Measurements from ENCODE around the gene LIPK. TPM values are rescaled to one million over a fixed set of nuclear protein-coding genes. Genes with fewer than 3 reads are reported as not detected.
A peak's percentile ranks its signal among the peaks of the same experiment; 100 is the strongest.

The LIPK gene
- total RNA-seq, 1 donor from 2014 or later, result not detected

DNA sequence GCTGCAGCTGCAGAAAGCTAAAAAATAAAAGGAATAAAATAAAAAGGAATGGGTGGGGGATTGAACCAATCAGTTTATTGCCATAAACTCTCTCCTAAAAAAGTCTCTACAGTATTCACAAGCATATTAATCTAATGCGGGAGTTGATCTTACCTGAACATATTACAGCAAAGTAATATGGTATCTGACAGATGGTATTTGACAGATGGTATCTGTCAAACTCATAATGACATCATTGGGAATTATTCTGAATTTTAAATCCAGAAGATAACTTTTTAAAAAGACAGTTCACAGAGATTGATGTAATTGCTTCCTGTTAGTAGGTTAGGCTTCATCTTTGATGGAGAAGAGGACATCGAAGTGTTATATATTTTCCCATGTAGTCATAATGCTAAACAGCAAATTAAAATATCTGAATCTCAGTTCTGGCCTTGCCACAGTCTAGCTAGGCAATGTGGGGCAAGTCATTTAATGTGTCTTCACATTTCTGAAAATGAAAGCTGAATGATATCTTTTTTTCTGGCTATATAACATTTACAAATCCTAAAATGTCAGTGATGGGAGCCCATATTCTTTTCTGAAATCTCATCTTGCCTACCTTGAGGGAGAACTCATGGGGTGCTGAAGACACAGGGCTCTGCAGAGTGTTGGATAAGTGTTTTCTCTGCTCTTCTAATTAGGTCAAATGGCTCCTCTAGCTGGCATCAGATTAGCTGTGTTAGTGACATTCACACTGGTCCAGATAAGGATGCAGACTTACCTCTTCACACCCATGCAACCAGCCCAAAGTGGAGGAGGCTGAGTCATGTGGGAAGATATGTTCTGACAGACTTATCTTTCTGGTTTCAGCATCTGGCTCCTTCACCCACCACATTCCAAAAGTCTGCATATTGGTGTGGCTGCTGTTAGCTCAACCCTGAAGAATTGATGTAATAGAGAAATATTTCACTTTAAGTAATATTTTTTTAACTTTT lies 94.4 kb downstream of the LIPK start:
- H3K4me1 Mint-ChIP-seq (ENCODE audit: low read depth), result peaks cover 28% of the 10 kb centered on the region
- H3K36me3 Mint-ChIP-seq (ENCODE audit: low read depth), result no peaks in the 10 kb centered on the region
- no peak for DNase-seq (ENCODE audit: low spot score)
- H3K27me3 Mint-ChIP-seq (ENCODE audit: low read depth), result peaks cover 40% of the 10 kb centered on the region
- H3K4me3 Mint-ChIP-seq (ENCODE audit: low read depth), result no peak overlapping the region
- intact Hi-C loops (cut with micrococcal nuclease), result loop anchor here (1.0 to 10.0 kb wide), 4 partner anchors 25 to 236 kb away; no protein-coding TSS in a partner anchor
- H3K27ac Mint-ChIP-seq, result peak overlapping the region; percentile 33
- no peaks in the 10 kb centered on the region for H3K9me3 Mint-ChIP-seq

Other genes with a start within 250 kb of the LIPK start
- 1.6 and 2.4 TPM in 2 replicates for gene RNLS, start 122.9 kb upstream of the LIPK start, total RNA-seq
- gene LIPJ, start 119.5 kb upstream of the LIPK start, total RNA-seq, result not detected in 2 replicates
- gene LIPF, start 41.8 kb upstream of the LIPK start, total RNA-seq, result not detected in 2 replicates
- not detected in 2 replicates for gene LIPN, start 53.8 kb downstream of the LIPK start, total RNA-seq
- gene LIPM, start 96.5 kb downstream of the LIPK start, total RNA-seq, result not detected in 2 replicates
- not detected in 2 replicates for gene ANKRD22, start 145.6 kb downstream of the LIPK start, total RNA-seq
- 44.2 and 47.2 TPM in 2 replicates for gene STAMBPL1, start 174.0 kb downstream of the LIPK start, total RNA-seq
- gene ACTA2, start 246.5 kb downstream of the LIPK start, total RNA-seq, result 11.3 and 11.9 TPM in 2 replicates